ENCODE data around the gene CTNNA3.

Gene CTNNA3

DNA sequence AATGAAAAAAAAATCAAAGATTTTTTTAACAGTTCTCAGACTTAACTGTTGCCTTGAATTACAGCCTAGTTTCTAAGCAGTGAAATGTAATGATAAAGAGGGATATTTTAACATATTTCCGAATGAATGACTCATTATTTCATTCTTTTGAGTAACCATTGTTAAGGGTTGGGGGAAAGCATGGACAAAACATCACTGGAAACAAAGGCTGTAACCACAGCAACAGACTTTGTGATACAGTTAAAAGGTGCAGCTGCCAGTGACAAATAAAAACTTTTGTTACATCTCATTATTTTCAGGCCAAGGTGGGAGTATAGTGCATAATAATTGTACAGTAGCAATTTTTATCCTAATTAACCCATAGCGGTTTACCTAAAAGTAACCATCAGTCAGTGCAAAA lies 597.5 kb downstream of the CTNNA3 start:
- no peak for DNase-seq

DNA sequence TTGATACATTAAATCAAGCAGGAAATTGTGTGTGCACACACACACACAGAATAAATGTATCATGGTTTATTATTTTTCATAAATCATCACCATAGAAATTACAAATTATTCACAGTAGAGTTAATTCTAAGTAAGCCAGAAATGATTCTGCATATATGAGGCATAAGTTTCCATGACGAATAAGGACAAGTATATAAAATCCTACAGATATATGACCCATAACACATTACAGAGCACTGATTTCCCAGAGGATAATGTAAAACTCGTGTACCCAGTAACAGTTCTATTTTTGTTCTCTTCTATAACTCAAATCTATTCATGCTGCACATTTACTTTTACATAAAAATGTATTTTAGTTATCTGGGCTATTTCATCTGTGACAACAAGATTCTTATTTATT lies 600.5 kb downstream of the CTNNA3 start:
- no peak for DNase-seq

DNA sequence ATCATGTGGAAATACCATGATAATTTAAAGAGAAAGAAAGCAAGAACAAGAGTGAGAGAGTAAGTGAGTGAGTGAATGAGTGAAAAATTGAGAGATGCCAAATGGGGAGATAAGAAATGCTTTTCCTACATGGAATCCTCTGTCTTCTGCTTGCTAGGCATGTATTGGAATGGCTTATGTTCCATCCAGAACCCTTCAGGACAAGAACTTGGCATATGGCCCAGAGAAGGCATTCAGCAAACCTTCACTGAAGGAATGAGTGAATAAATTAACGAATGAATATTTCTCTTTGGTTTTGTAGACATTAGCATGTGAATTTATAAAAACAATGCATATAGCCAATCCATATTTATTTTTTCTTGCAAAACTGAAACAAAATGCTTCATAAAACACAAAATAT lies 608.0 kb downstream of the CTNNA3 start:
- DNase-seq, result no peak

DNA sequence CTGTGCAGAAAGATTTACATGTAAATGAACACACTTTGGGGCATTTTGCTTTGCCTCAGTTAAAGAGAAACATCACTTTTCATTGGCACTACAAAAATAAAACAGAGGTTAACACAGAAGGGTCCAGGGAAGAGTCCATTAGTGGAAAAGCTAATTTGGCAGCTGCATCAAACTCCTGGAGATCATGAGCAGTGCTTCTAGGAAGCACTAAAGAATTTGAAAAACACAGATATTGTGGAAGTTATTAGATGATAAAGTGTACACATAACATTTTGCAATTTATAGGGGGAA lies 608.9 kb downstream of the CTNNA3 start:
- DNase-seq, result no peak

DNA sequence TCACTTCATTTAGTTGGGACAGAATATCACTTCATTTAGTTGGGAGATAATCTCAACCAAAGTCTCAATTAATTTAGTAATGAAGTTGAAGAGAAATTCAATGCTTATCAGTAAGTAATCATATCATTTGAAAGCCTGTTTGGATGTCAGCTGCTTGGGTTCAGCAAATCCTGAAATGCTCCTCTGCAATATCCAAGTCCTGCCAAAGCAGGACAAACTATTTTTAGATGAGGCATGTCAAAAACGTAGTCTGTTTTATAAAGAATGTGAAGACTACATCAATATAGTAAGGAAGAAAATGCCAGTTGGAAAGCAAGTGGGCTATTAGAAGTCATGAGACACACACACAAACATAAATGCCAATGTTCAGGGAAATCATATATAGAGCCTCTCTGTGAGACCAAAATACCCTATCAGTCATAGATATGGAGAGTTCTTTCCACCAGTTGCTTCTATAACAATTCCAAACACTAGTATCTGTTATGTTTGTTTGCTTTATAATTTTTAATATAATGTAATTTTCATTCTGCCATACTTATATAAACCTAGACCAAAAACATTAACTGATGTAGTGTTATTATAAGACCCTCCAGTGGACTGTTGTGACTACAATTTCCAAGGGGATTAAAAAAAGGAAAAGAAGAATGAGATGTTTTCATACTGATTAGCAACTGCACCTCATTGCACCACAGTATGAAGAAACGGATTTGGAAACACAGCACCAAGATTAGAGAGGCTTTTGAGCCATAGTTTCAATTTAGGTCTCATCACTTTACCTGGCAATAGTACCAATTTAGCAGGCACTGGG lies 609.5 kb downstream of the CTNNA3 start:
- no peak for DNase-seq

DNA sequence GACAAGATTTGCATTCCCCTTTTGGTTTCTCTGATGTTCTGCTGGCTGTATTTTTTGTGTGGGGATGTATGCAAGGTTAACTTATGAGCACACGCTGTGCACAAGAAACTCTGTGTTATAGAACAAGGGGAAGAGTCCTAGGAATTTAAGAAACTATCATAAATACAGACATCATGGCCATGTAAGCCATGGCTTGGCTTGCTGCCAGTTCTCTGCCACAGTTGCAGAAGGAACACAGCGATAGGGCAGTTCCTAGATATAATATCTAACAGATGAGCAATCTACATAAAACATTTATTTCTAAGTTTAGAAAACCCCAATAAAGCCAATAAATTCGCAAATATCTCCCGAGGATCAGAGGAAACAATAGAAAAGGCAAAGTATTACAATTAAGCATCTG lies 616.9 kb downstream of the CTNNA3 start:
- DNase-seq, result no peak

DNA sequence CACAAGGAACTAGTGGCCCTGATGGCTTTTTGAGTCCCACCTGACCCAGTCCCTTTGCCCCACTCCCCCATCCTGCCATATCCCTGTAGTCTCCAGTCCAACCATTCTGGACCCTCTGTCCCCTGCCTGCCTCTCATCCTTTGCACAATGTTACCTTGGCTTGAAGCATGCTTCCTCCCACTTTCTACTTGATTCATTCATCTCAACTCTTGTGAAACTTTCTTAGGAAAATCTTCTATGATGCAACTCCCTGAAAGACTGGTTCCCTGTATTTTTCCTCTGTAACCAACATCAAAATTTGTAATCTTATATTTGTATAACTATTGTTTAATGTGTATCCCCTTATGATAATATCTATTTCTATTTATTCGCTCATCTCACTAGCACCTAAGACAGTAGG lies 618.6 kb downstream of the CTNNA3 start:
- DNase-seq, result no peak

DNA sequence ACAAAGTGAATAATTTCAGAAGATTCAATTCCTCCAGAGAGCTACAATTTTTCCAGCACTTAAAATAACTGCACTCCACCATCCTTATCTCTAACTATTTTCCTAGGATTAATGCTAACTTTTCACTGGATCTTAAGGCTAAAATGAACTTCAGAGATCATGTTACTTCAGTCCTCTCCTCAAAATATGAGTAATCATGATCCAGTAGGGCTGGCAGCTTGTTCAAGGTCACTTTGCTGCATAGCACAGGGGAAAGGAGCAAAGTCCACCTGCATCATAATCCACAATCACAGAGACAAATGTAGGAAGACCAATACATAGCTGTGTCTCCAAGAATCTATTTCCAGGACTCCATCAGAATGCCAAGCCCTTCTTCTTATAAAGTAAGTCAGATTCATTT lies 619.9 kb downstream of the CTNNA3 start:
- no peak for DNase-seq

DNA sequence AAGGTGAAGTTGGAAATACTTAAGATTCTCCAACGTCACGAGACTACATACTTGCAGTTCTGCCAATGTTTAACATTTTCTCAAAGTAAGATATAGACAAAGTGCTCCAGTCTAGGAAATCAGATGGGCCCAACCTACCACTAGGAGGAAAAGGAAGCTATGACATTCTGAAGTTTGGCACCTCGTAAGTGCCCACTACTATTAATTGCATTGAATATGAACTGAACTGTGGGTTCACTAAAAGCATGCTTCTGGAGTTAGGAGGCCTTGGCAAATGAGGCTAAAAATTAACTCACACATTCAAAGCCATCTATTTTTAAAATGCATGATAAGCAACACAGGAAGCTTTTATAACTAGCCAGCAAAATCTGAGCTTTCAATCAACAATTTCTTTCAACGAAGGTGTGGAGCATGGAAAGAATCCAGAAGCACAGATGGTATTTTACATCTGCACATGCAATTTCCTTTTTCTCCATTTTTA lies 620.5 kb downstream of the CTNNA3 start:
- no peak for DNase-seq

DNA sequence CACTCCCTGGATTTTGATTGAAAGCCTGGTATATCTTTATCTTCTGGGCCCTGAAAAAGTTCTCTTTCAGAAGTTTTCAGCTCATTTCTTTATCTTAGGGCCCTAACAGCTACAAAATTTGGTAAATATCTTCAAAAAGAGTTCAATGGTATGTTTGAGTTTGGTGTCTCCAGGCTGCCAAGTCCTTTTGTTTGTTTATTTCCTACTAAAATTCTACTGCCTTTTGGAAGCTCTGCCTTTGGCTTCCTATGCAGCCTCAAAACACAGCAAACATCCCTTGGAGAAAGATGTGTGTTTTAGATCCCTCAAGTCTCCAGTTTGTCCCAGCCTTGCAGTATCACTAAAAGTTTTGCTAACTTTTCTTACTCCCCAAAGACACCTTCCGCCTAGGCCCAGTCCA lies 623.3 kb downstream of the CTNNA3 start:
- no peak for DNase-seq

DNA sequence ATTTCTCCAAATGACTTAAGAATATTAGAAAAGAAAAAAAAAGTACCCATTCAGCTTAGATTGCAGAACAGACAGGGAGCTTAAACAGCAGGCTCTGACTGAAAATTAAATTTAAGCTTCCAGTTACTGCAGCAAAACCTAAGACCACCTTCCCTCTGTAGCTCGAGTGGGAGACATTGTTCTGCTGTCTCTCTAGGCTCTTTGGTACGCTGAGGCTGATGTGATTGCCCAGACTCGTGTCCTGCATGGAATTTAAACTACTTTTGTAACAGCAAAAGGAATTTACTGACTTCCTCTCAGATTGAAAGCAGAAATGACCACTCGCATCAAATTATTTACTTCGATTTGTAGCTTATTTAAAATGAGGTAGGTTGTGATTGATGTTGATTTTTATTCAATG lies 645.6 kb downstream of the CTNNA3 start:
- DNase-seq, result no peak

DNA sequence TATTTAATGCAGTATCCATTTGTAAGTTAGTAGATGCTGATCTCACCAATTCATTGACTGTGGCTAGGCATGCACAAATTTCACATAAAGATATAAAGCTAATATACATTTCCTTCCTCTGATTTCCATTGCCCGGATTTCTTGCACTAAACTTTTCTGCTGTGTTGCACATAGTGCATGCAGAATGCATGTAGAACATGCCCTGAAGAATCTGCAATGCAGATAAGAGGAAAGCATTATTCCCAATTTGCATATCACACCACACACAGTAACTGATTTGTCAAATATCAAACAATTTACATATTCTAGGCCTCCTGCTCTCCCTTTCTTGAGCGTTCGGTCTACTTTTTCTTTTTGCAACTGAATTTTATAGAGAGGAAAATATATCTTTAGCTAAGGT lies 646.0 kb downstream of the CTNNA3 start:
- no peak for DNase-seq

DNA sequence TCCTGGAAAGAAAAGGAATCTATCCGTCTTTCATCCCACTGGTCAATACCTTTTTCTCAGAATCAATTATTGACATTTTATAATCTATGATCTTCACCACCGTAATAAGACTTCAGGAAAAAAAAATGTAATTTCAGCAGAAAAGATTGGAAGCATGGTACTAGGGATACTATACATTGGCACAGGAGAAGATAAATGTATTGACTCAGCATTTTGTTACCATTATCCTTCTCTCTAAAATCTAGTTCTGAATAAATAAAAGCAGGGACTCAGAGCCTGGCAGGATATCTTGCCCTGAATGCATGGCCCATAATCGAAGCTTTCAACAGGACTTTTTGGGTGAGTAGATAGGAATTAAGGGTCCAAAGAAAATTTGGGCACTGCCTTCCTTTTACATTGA lies 649.5 kb downstream of the CTNNA3 start:
- DNase-seq, result no peak

DNA sequence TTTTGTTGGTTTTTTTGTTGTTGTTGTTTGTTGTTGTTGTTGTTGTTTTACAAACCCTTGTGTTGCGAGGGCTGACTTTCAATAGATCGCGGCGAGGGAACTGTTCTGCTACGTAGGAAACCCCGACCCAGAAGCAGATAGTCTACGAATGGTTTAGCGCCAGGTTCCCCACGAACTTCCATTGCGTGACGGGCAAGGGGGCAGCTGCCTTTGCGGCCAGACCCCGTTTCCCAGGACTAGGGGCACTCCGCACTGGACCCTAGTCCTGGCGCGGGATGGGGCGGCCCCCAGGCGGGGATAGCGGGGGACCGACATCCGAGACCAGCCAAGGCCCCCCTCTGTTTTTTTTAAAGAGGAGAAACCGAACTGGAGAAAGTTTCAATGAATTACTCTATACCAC lies 650.6 kb downstream of the CTNNA3 start:
- DNase-seq, result no peak

DNA sequence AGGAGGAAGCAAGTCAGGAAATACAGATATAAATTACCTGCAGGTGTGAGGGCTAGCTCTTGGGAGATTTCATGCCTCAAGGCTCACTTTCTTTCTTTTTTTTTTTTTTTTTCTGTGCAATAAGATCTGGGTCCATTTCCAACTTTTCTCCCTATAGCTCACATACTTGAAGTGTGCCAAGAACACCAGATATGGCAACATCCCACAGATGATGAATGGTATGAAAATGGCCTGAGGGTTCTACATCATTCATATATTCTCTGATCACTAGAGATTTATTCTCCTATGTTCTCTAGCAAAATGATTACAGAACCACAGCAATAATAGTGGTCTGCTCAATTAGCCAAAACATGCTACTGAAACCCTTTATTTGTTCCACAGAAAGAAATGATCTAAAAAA lies 653.0 kb downstream of the CTNNA3 start:
- DNase-seq, result no peak

DNA sequence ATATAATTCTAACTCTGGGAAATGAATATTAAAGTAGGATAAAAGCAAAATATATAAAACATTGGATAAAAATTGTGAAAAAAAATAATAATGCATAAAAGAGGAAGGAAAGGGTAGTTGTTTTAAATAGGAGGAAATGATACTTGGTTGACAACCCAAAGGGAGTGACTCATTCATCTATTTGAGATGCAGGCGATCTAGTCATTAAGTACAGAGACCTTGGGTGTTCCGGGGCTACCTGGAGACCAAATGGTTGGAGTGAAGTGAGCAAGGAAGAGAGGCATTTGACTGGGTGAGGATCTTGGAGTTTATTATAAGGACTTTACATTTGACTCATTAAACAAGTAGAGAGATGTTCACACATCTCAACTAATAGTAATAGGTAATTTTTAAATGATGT lies 659.2 kb downstream of the CTNNA3 start:
- DNase-seq, result no peak

DNA sequence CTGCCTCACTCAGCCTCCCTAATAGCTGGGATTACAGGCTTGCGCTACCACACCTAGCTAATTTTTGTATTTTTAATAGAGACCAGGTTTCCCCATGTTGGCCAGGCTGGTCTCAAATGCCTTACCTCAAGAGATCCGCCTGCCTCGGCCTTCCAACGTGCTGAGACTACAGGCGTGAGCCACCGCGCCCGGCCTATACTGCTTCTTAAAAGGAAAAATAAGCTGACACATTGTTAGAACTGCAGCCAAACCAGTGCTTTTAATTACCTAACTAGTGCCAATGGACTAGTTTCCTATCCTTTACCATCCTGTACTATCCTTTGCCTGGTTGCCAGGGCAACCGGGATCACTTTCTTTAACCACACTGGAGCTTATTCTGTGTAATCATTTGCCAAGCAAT lies 662.1 kb downstream of the CTNNA3 start:
- no peak for DNase-seq

DNA sequence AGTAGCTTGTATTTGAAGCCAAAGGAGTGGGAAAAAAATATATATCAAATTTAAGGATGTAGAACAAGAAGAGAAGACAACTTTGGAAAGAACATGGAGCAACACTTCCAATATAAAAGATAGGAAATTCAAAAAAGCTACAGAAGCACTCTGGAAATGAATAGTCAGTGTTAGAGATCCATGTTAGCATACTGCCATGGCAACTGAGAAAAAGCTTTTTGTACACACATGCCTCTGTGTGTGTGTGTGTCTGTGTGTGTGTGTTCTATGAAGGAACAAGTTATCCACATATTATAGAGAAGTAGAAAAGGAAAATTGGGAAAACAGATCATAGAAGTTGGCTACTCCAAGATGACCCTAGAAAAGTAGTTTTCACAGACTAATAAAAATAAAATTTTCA lies 673.9 kb downstream of the CTNNA3 start:
- DNase-seq, result no peak

DNA sequence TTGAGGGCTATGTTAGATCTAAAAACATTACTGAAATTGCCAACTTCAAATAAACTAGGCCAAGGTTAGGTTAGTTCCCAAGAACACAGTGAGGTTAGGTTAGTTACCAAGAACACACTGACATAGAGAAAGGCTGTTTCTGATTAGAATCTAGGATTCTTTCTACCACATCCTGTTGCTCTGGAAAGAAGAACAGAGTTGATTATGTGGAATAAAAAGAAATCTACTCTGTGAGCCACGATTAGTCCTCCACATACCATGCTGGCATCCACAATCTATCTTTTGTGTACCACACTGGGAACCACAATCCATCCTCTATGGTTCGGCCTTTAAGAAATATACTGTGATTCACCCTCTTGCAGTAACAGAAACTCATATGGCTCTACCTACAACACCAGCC lies 678.8 kb downstream of the CTNNA3 start:
- no peak for DNase-seq

DNA sequence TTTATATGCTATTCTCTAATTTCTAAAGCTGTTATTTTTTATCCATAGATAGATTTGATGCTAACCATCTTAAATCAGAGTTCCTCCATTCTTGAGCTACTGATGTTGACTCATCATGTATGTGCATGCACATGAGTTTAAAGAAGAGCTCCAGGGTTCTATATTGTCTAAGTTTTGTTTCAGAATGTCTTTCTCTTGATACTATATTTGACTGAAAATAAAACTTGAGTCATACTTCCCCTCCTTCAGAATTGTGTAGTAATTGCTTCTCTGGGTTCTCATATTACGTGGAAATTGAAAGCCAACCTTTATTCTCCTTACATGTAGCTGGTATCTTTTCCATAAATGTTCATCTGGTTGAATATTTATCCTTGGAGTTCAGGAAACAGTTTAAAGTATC lies 680.8 kb downstream of the CTNNA3 start:
- DNase-seq, result no peak

DNA sequence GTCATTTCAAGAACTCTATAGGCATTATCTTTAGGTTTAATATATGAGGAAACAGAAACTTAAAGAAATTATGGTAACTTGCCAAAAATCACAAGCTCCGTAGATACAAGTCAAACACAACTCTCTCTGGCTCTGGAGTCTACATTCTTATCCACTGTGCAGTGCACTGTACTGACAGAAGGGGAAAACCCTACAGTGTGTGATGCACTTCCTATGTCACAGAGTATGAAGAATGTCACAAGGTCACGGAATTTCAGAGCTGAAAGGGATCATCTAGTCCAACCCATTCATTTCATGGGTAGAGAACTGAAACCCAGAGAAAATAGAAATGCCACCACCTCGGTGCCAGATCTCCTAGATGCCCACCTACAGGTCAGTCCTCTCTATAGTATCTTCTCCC lies 684.0 kb downstream of the CTNNA3 start:
- DNase-seq, result no peak

DNA sequence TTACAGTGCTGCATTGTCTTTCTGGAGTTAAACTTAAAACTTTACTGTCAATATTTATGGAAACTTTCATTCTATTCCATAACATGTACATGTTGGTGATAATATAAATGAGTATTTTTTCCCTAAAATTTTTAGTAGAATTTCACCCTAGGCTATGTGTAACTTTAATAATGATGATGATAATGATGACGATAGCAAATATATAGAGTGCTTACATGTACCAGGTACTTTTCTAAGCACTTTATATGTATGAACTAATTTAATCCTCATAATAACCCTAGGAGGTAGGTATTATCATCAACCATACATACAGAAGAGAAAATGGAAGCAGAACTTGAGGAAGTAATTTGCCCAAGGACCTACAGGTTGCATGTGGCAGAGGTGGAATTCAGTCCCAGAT lies 684.5 kb downstream of the CTNNA3 start:
- no peak for DNase-seq

DNA sequence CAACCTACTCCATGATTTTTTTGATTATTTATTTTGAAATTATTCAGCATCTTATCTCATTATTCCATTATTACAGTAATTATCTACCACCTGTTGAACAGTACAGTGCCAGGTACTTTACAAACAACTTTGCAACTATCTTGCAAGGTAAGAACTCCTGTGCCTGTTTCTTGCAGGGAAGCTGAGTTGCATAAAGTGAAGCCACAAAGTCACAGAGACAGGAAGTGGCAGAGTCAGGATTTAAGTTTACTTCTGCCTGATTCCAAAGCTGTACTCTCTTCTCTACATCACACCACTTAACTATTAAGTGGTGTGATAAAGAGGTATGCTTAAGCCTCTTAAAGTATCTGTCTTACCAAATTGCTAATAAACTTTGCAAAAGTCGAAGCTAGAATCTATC lies 690.0 kb downstream of the CTNNA3 start:
- DNase-seq, result no peak

DNA sequence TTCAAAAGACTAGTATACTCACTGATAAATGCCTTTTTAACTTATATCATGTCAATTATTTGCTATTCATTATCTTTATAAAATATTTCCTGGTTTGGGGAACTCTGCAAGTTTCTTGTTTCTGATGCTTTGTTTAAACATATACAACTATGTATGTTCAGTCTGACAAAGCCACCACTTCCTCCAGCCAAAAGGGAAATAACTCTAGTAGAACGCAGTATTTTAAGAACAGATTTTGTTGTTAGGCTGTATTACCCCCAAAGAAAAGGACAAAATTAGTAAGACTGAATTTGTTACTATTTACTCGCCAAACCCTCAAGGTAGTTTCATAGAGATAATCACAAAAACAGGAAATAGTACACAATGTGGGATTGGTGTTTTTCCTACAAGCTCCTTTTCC lies 691.3 kb downstream of the CTNNA3 start:
- no peak for DNase-seq

DNA sequence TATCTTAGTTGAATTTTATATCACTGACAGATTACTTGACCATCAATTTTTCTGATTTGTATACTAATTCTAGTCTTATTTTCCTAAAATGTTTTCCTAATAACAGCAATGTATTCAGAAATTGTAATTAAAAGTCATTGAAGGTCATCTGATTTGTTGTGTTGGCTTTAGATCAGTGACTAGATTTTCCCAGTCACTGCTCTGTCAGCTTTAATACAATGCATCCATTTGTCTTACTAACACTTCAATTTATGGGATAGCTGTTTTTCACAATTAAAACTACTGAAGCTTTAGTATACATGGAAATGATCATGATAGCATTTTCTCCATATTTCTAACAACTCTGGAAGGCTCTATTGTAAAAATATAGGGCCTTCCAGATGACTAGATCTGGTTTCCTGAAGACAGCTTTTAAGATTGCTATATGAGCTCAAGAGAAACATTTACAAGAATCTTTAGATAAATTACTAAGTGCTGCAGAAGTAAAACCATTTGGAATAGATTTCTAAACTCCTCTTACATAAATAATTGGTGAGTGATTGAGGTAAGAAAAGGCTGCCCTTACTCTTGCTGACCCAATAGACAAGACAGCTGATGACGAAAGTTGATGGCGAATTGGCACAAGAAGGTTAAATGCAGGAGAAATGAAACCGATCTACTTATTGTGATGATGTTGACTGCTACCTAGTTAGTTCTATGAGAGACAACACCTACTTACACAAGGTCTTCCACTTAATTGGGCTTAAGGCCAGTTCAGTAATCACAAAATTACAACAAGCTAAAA lies 696.0 kb downstream of the CTNNA3 start:
- no peak for DNase-seq

Measured in effector CD4-positive, alpha-beta T cell (primary cell).